IgD-negative memory B cell (primary cell): ENCODE results near the gene CEACAM20. TPM values are rescaled to one million over a fixed set of nuclear protein-coding genes. Genes with fewer than 3 reads are reported as not detected.
"Not testable (repeated sequence)": the region's sequence is repeated elsewhere in the genome, so short reads cannot be mapped to it uniquely, and the experiment has no call there.

ENCODE experiments used
- H3K27ac Mint-ChIP-seq, 3 donors: one replicate each; pipeline ENCODE4 v1.8.0; 2020 to 2022; ENCODE audit warnings: mild to moderate bottlenecking in 3 of 3, mixed read lengths in 3 of 3, moderate library complexity in 1 of 3
- H3K27me3 Mint-ChIP-seq: one replicate; pipeline ENCODE4 v1.8.0; 2021; ENCODE audit warnings: mixed read lengths
- H3K36me3 Mint-ChIP-seq: one replicate; pipeline ENCODE4 v1.8.0; 2020; ENCODE audit warnings: mild to moderate bottlenecking, mixed read lengths
- H3K4me1 Mint-ChIP-seq, 3 donors: one replicate each; pipeline ENCODE4 v1.8.0; 2020 to 2022; ENCODE audit warnings: mixed read lengths in 3 of 3, mild to moderate bottlenecking in 1 of 3
- H3K4me3 Mint-ChIP-seq, 4 donors: one replicate each; pipeline ENCODE4 v1.8.0; 2020 to 2022; ENCODE audit warnings: mild to moderate bottlenecking in 4 of 4, mixed read lengths in 4 of 4, moderate library complexity in 3 of 4
- H3K9me3 Mint-ChIP-seq, 3 donors: one replicate each; pipeline ENCODE4 v1.8.0; 2020 to 2021; ENCODE audit warnings: mixed read lengths in 3 of 3, mild to moderate bottlenecking in 1 of 3
- polyA plus RNA-seq: library from polyadenylated mRNA; unstranded; fragments of 300-500 nt; fragmentation: Illumina TruSeq; gene quantifications from one replicate; pipeline ENCODE4 v1.2.3, GENCODE V29; 2021

Gene CEACAM20
- polyA plus RNA-seq, 1 donor from 2014 or later, result not detected

- Mint-ChIP-seq H3K27ac (peak overlapping the region in 1 of 3 donors; percentile 67), H3K9me3 (peaks cover 12 to 59% (median 55%) of the 10 kb centered on the region in 3 donors), H3K36me3 (peaks cover 41% of the 10 kb centered on the region), H3K4me1 (no peaks in the 10 kb centered on the region), H3K27me3 (no peaks in the 10 kb centered on the region), H3K4me3 (peak overlapping the region in 2 of 4 donors; percentile 22 to 45)
Observed at GRCh38 chr19:44476559-44477408, 52.7 kb downstream of the CEACAM20 start.

DNA sequence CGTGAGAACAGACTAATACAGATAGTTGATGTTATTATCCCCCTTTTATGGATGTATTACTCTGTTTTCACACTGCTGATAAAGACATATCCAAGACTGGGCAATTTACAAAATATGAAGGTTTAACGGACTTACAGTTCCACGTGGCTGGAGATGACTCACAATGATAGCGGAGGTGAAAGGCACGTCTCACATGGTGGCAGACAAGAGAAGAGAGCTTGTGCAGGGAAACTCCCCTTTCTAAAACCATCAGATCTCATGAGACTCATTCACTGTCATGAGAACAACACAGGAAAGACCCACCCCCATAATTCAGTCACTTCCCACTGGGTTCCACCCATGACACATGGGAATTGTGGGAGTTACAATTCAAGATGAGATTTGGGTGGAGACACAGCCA, 60.7 kb downstream of the CEACAM20 start:
- H3K27me3 Mint-ChIP-seq, H3K4me1 Mint-ChIP-seq, H3K4me3 Mint-ChIP-seq, H3K36me3 Mint-ChIP-seq, H3K27ac Mint-ChIP-seq: not testable (repeated sequence)
- H3K9me3 Mint-ChIP-seq, result peaks cover 20 to 80% (median 69%) of the 10 kb centered on the region in 3 donors

GRCh38 chr19:44462600-44463286, 66.7 kb downstream of the CEACAM20 start:
- not testable (repeated sequence) for H3K4me3 Mint-ChIP-seq, H3K4me1 Mint-ChIP-seq, H3K36me3 Mint-ChIP-seq, H3K27me3 Mint-ChIP-seq, H3K27ac Mint-ChIP-seq
- H3K9me3 Mint-ChIP-seq, result peaks cover 16 to 55% (median 50%) of the 10 kb centered on the region in 3 donors

Other genes starting within 250 kb of the CEACAM20 start
- 3.1 TPM for gene ZNF235, start 224.7 kb downstream of the CEACAM20 start, polyA plus RNA-seq
- gene ZNF112, start 173.0 kb downstream of the CEACAM20 start, polyA plus RNA-seq, result not detected
- 2.1 TPM for gene ZNF285, start 128.1 kb downstream of the CEACAM20 start, polyA plus RNA-seq
- gene ZNF229, start 81.2 kb downstream of the CEACAM20 start, polyA plus RNA-seq, result 1.4 TPM
- 11.0 TPM for gene ZNF180, start 29.2 kb downstream of the CEACAM20 start, polyA plus RNA-seq
- gene IGSF23, start 83.9 kb upstream of the CEACAM20 start, polyA plus RNA-seq, result not detected
- gene PVR, start 114.2 kb upstream of the CEACAM20 start, polyA plus RNA-seq, result not detected
- not detected for gene CEACAM19, start 141.8 kb upstream of the CEACAM20 start, polyA plus RNA-seq
- gene CEACAM16, start 169.5 kb upstream of the CEACAM20 start, polyA plus RNA-seq, result not detected
- 12.6 TPM for gene BCL3, start 219.0 kb upstream of the CEACAM20 start, polyA plus RNA-seq
- gene CBLC, start 248.2 kb upstream of the CEACAM20 start, polyA plus RNA-seq, result not detected